GM21360 (cell line): Measurements from ENCODE around the gene TP63.

ENCODE experiments used
- ATAC-seq: cut with Tn5 transposase; IDR thresholded peaks from one replicate; pipeline ENCODE4 v1.9.1; 2021; ENCODE audit warnings: mild to moderate bottlenecking, moderate library complexity; ENCODE audit not compliant: unreplicated experiment

Gene TP63

GRCh38 chr3:189772584-189772983 is 141.4 kb downstream of the TP63 start:
- no peak for ATAC-seq

- no peak for ATAC-seq
Measured at GRCh38 chr3:189773056-189773455, 141.9 kb downstream of the TP63 start.

GRCh38 chr3:189776149-189776824 is 145.1 kb downstream of the TP63 start:
- ATAC-seq = no peak

- no peak for ATAC-seq
Measured at GRCh38 chr3:189778340-189778950, 147.3 kb downstream of the TP63 start.

GRCh38 chr3:189779166-189779565 is 148.0 kb downstream of the TP63 start:
- ATAC-seq = no peak

- ATAC-seq = no peak
Measured at GRCh38 chr3:189780546-189781270, 149.5 kb downstream of the TP63 start.

GRCh38 chr3:189781415-189781814 is 150.2 kb downstream of the TP63 start:
- no peak for ATAC-seq

GRCh38 chr3:189786479-189787064 is 155.4 kb downstream of the TP63 start:
- ATAC-seq = no peak

GRCh38 chr3:189787191-189787590 is 156.0 kb downstream of the TP63 start:
- ATAC-seq = no peak

- no peak for ATAC-seq
Measured at GRCh38 chr3:189787632-189788031, 156.4 kb downstream of the TP63 start.

GRCh38 chr3:189789432-189789831 is 158.2 kb downstream of the TP63 start:
- no peak for ATAC-seq

- ATAC-seq = no peak
Measured at GRCh38 chr3:189790658-189791057, 159.5 kb downstream of the TP63 start.

GRCh38 chr3:189792046-189792929 is 161.1 kb downstream of the TP63 start:
- ATAC-seq = no peak

- no peak for ATAC-seq
Measured at GRCh38 chr3:189794518-189794917, 163.3 kb downstream of the TP63 start.

GRCh38 chr3:189797103-189797750 is 166.0 kb downstream of the TP63 start:
- no peak for ATAC-seq

GRCh38 chr3:189799366-189799765 is 168.2 kb downstream of the TP63 start:
- ATAC-seq = no peak

GRCh38 chr3:189800436-189800835 is 169.2 kb downstream of the TP63 start:
- no peak for ATAC-seq

- no peak for ATAC-seq
Measured at GRCh38 chr3:189803254-189803653, 172.1 kb downstream of the TP63 start.

GRCh38 chr3:189805375-189806067 is 174.3 kb downstream of the TP63 start:
- ATAC-seq = no peak
